ENCODE measurements around the gene GNAO1. TPM values are rescaled to one million over a fixed set of nuclear protein-coding genes. Genes with fewer than 3 reads are reported as not detected.

The GNAO1 gene
- total RNA-seq, 2 experiments from 2014 or later = 1.5 to 2.3 TPM

DNA sequence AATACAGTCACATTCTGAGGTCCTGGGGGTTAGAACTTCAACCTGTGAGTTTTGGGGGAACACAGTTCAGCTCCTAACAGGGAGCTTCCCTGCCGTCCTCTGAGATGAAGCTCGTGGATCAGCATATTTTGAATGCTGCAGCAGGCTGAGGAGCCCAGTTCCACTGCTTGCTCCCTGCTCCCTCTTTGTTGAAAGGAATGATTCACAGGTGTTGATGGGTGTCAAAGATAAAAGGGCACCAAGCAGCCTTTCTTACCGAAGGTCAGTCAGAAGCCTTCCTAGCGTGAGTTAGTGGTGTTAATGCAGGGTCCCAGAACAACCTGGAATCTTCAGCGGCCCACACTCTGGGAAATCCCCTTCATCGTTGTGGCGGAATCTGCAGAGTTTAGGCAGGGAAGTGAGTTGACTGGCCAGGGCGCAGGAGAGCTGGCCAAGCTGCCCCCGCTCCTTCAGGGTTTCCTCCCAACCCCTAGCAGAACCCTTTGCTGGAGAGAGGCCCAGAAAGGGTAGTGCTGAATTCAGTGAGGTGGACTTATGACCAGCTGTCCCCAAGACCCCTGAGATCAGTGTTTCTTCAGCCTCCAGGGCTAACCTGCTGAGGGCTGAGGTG, 114.8 kb downstream of the GNAO1 start:
- Mint-ChIP-seq H3K4me3 (no peak overlapping the region), H3K9me3 (ENCODE audit: low read depth) (no peaks in the 10 kb centered on the region), H3K27me3 (no peaks in the 10 kb centered on the region), H3K27ac (no peak overlapping the region), H3K36me3 (ENCODE audit: low read depth) (no peaks in the 10 kb centered on the region), H3K4me1 (peaks cover 5% of the 10 kb centered on the region)
- ATAC-seq = no peak
- DNase-seq = no peak
- ChIA-PET POLR2A (no interaction called here), CTCF (interaction anchor here (6.1 kb wide), 1 partner anchor 13 kb away, joined by 30 read pairs; no protein-coding TSS in a partner anchor)
- intact Hi-C loops (cut with DNase I, micrococcal nuclease) = no loop called here

- Mint-ChIP-seq H3K27me3 (no peaks in the 10 kb centered on the region), H3K36me3 (ENCODE audit: low read depth) (no peaks in the 10 kb centered on the region), H3K27ac (no peak overlapping the region), H3K4me3 (no peak overlapping the region), H3K9me3 (ENCODE audit: low read depth) (no peaks in the 10 kb centered on the region), H3K4me1 (peaks cover 5% of the 10 kb centered on the region)
- ATAC-seq = no peak
- intact Hi-C loops (cut with DNase I, micrococcal nuclease) = no loop called here
- CTCF ChIA-PET = interaction anchor here (6.1 kb wide), 1 partner anchor 12 kb away, joined by 30 read pairs; no protein-coding TSS in a partner anchor
- POLR2A ChIA-PET = no interaction called here
- DNase-seq = no peak
Observed at GRCh38 chr16:56306690-56307533, 115.6 kb downstream of the GNAO1 start.

DNA sequence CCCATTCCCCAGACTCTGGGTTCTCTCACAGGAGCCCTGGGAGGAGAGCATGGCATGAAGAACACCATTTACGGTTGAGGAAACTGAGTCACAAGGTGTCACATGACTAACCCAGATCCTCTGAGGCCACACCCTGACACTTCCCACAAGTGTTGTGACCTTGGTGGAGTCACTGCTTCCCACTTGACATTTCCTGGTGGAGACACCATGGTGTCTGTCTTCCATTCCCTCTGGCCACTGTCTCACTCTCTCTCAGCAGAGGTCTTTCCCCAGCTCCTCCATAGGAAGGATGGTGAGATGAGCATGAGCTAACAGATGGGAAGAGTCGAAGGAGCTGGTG, 116.2 kb downstream of the GNAO1 start:
- no peak overlapping the region for H3K4me3 Mint-ChIP-seq
- peaks cover 5% of the 10 kb centered on the region for H3K4me1 Mint-ChIP-seq
- no peak overlapping the region for H3K27ac Mint-ChIP-seq
- intact Hi-C loops (cut with DNase I, micrococcal nuclease) = no loop called here
- H3K36me3 Mint-ChIP-seq (ENCODE audit: low read depth) = no peaks in the 10 kb centered on the region
- DNase-seq (no peak), ATAC-seq (no peak)
- no peaks in the 10 kb centered on the region for H3K27me3 Mint-ChIP-seq
- ChIA-PET POLR2A (no interaction called here), CTCF (interaction anchor here (6.1 kb wide), 1 partner anchor 11 kb away, joined by 30 read pairs; no protein-coding TSS in a partner anchor)
- H3K9me3 Mint-ChIP-seq (ENCODE audit: low read depth) = no peaks in the 10 kb centered on the region

GRCh38 chr16:56309008-56309407, 117.7 kb downstream of the GNAO1 start:
- H3K4me1 Mint-ChIP-seq = peaks cover 5% of the 10 kb centered on the region
- POLR2A ChIA-PET = no interaction called here
- H3K27me3 Mint-ChIP-seq = no peaks in the 10 kb centered on the region
- H3K4me3 Mint-ChIP-seq = no peak overlapping the region
- no peaks in the 10 kb centered on the region for H3K9me3 Mint-ChIP-seq (ENCODE audit: low read depth)
- no peak overlapping the region for H3K27ac Mint-ChIP-seq
- CTCF ChIA-PET = interaction anchor here (0.7 to 6.1 kb wide), 4 partner anchors 10 to 30 kb away, joined by 3 to 30 read pairs (median 4); no protein-coding TSS in a partner anchor
- DNase-seq = no peak
- H3K36me3 Mint-ChIP-seq (ENCODE audit: low read depth) = no peaks in the 10 kb centered on the region
- no peak for ATAC-seq
- intact Hi-C loops (cut with DNase I, micrococcal nuclease) = no loop called here

- Mint-ChIP-seq H3K4me1 (peaks cover 5% of the 10 kb centered on the region), H3K36me3 (ENCODE audit: low read depth) (no peaks in the 10 kb centered on the region), H3K27me3 (no peaks in the 10 kb centered on the region), H3K9me3 (ENCODE audit: low read depth) (no peaks in the 10 kb centered on the region), H3K27ac (no peak overlapping the region), H3K4me3 (no peak overlapping the region)
- intact Hi-C loops (cut with DNase I, micrococcal nuclease) = loop anchor here in 1 of 2 experiments (10.0 kb wide), 2 partner anchors 106 to 846 kb away; no protein-coding TSS in a partner anchor
- CTCF ChIA-PET = interaction anchor here (0.7 kb wide), 1 partner anchor 367 kb away, joined by 3 read pairs; no protein-coding TSS in a partner anchor
- peak; percentile 70 for ATAC-seq
- POLR2A ChIA-PET = no interaction called here
- DNase-seq = peak; percentile 18
Observed at GRCh38 chr16:56310690-56311089, 119.4 kb downstream of the GNAO1 start.

- Mint-ChIP-seq H3K27ac (no peak overlapping the region), H3K27me3 (no peaks in the 10 kb centered on the region), H3K9me3 (ENCODE audit: low read depth) (no peaks in the 10 kb centered on the region), H3K4me1 (peaks cover 5% of the 10 kb centered on the region), H3K4me3 (no peak overlapping the region), H3K36me3 (ENCODE audit: low read depth) (no peaks in the 10 kb centered on the region)
- intact Hi-C loops (cut with DNase I, micrococcal nuclease) = loop anchor here in 1 of 2 experiments (10.0 kb wide), 2 partner anchors 107 to 847 kb away; no protein-coding TSS in a partner anchor
- ChIA-PET CTCF (interaction anchor here (0.7 kb wide), 1 partner anchor 368 kb away, joined by 3 read pairs; no protein-coding TSS in a partner anchor), POLR2A (no interaction called here)
- DNase-seq = peak; percentile 21
- peak; percentile 49 for ATAC-seq
Observed at GRCh38 chr16:56311208-56312027, 120.1 kb downstream of the GNAO1 start.

DNA sequence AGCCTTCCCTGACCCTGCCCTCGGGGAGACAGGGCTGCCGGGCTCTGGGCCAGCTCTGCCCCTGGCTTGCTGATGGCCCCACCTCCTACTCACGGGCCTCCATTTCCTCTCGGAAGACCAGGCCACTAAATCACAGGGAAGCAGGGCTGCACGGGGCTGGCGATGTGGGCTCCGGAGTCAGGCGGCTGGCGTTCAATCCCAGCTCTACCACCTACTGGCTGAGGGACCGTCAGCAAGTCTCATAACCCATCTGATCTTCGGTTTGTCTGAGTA, 120.7 kb downstream of the GNAO1 start:
- Mint-ChIP-seq H3K9me3 (ENCODE audit: low read depth) (no peaks in the 10 kb centered on the region), H3K27me3 (no peaks in the 10 kb centered on the region), H3K4me1 (peaks cover 5% of the 10 kb centered on the region), H3K27ac (no peak overlapping the region), H3K36me3 (ENCODE audit: low read depth) (no peaks in the 10 kb centered on the region), H3K4me3 (no peak overlapping the region)
- ATAC-seq (no peak), DNase-seq (no peak)
- ChIA-PET CTCF (no interaction called here), POLR2A (no interaction called here)
- intact Hi-C loops (cut with DNase I, micrococcal nuclease) = loop anchor here in 1 of 2 experiments (10.0 kb wide), 2 partner anchors 107 to 847 kb away; no protein-coding TSS in a partner anchor

DNA sequence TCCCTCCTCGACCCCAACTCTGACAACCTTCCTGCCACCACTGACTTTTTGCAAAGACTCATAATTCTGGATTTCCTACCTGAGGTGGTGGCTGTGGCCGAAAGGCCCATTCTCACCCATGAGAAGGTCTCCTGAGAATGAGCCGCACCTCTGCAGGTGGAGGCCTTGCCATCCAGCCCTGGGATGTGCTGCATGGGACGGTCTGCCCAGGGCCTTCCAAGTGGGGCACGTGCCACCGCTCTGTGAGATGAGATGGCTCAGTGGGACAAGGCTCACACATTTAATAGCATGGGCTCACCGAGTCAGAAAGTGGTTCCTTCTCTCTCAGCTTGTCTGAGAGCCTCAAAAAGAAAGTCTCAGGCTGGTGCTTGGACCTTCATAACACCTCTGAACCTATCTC, 121.3 kb downstream of the GNAO1 start:
- no peaks in the 10 kb centered on the region for H3K9me3 Mint-ChIP-seq (ENCODE audit: low read depth)
- no peaks in the 10 kb centered on the region for H3K36me3 Mint-ChIP-seq (ENCODE audit: low read depth)
- POLR2A ChIA-PET = no interaction called here
- no peak overlapping the region for H3K4me3 Mint-ChIP-seq
- peaks cover 4% of the 10 kb centered on the region for H3K27me3 Mint-ChIP-seq
- ATAC-seq = no peak
- H3K27ac Mint-ChIP-seq = no peak overlapping the region
- CTCF ChIA-PET = no interaction called here
- DNase-seq = no peak
- intact Hi-C loops (cut with DNase I, micrococcal nuclease) = loop anchor here in 1 of 2 experiments (10.0 kb wide), 2 partner anchors 108 to 848 kb away; no protein-coding TSS in a partner anchor
- H3K4me1 Mint-ChIP-seq = peaks cover 5% of the 10 kb centered on the region

GRCh38 chr16:56314244-56314850, 123.1 kb downstream of the GNAO1 start:
- no peak for ATAC-seq
- intact Hi-C loops (cut with DNase I, micrococcal nuclease) = loop anchor here in 1 of 2 experiments (10.0 kb wide), 2 partner anchors 110 to 850 kb away; no protein-coding TSS in a partner anchor
- H3K4me1 Mint-ChIP-seq = peaks cover 9% of the 10 kb centered on the region
- no peak overlapping the region for H3K4me3 Mint-ChIP-seq
- no peak for DNase-seq
- ChIA-PET POLR2A (no interaction called here), CTCF (interaction anchor here (0.7 kb wide), 1 partner anchor 14 kb away, joined by 3 read pairs; no protein-coding TSS in a partner anchor)
- H3K27ac Mint-ChIP-seq = no peak overlapping the region
- H3K9me3 Mint-ChIP-seq (ENCODE audit: low read depth) = no peaks in the 10 kb centered on the region
- peaks cover 4% of the 10 kb centered on the region for H3K27me3 Mint-ChIP-seq
- no peaks in the 10 kb centered on the region for H3K36me3 Mint-ChIP-seq (ENCODE audit: low read depth)

GRCh38 chr16:56315955-56316354, 124.7 kb downstream of the GNAO1 start:
- H3K4me3 Mint-ChIP-seq = no peak overlapping the region
- DNase-seq (no peak), ATAC-seq (no peak)
- CTCF ChIA-PET = no interaction called here
- intact Hi-C loops (cut with DNase I, micrococcal nuclease) = loop anchor here in 1 of 2 experiments (10.0 kb wide), 2 partner anchors 111 to 851 kb away; no protein-coding TSS in a partner anchor
- no peak overlapping the region for H3K27ac Mint-ChIP-seq
- H3K4me1 Mint-ChIP-seq = peaks cover 4% of the 10 kb centered on the region
- no peaks in the 10 kb centered on the region for H3K9me3 Mint-ChIP-seq (ENCODE audit: low read depth)
- POLR2A ChIA-PET = no interaction called here
- no peaks in the 10 kb centered on the region for H3K36me3 Mint-ChIP-seq (ENCODE audit: low read depth)
- H3K27me3 Mint-ChIP-seq = peaks cover 4% of the 10 kb centered on the region

GRCh38 chr16:56316545-56316944, 125.3 kb downstream of the GNAO1 start:
- H3K4me1 Mint-ChIP-seq = peaks cover 4% of the 10 kb centered on the region
- CTCF ChIA-PET = no interaction called here

More at GRCh38 chr16:56316545-56316944, 125.3 kb downstream of the GNAO1 start:
- POLR2A ChIA-PET = no interaction called here
- Mint-ChIP-seq H3K4me3 (no peak overlapping the region), H3K36me3 (ENCODE audit: low read depth) (no peaks in the 10 kb centered on the region), H3K9me3 (ENCODE audit: low read depth) (no peaks in the 10 kb centered on the region), H3K27me3 (peaks cover 4% of the 10 kb centered on the region), H3K27ac (no peak overlapping the region)
- intact Hi-C loops (cut with DNase I, micrococcal nuclease) = loop anchor here in 1 of 2 experiments (10.0 kb wide), 2 partner anchors 112 to 852 kb away; no protein-coding TSS in a partner anchor
- DNase-seq (no peak), ATAC-seq (no peak)
